HepG2 (cell line): ENCODE results near the gene CALY. TPM values are rescaled to one million over a fixed set of nuclear protein-coding genes. Genes with fewer than 3 reads are reported as not detected.

Experiments
- ATAC-seq: fragments of 200-7000 bp; cut with Tn5 transposase; 3 replicates; pipeline ENCODE4 v1.9.1; 2020; ENCODE audit warnings: mild to moderate bottlenecking, moderate library complexity
- BruUV-seq: library from RNA; stranded (reverse); fragments of 400-500 nt; replicated peaks from 2 replicates; lab custom pipeline; 2021; lab: Mats Ljungman, UMichigan
- CTCF ChIA-PET: fragments of 300-600 bp; formaldehyde crosslinking; extraction: SDS; loops from one replicate; lab custom pipeline; 2021; ENCODE audit warnings: low total read pairs, inconsistent platforms, low intra/inter-chr PET ratio; lab: Yijun Ruan, JAX
- POLR2A ChIA-PET: fragments of 350-600 bp; sonication (Branson Sonifier 250); formaldehyde crosslinking; loops from one replicate; lab custom pipeline; 2020; ENCODE audit warnings: antibody characterized with exemption, inconsistent platforms; lab: Yijun Ruan, JAX
- DNase-seq: peaks from one replicate; pipeline ENCODE4 v3.0.0-alpha.2; 2015; ENCODE audit warnings: low spot score
- FAIRE-seq: peaks from 3 replicates; lab custom pipeline; 2011; peaks lifted over from hg19 to GRCh38; lab: Jason Lieb, UNC
- H2AFZ ChIP-seq: one replicate; pipeline ENCODE4 v1.6.1; 2011; ENCODE audit warnings: low read length, inconsistent platforms
- H3K27ac ChIP-seq: fragments of 300-600 bp; 3 replicates; pipeline ENCODE4 v1.8.0; 2011; ENCODE audit warnings: mixed run types, mild to moderate bottlenecking, mixed read lengths, low read length, inconsistent platforms; ENCODE audit not compliant: insufficient read depth; ENCODE audit errors: extremely low read length
- H3K27me3 ChIP-seq, 2 experiments: fragments of 200-600 bp in 1 of 2; 2 replicates in 1 of 2; 3 replicates in 1 of 2; pipeline versions ENCODE4 v1.6.0 to v1.8.0; 2011; ENCODE audit warnings: low read length in 2 of 2, mild to moderate bottlenecking in 2 of 2, moderate library complexity in 2 of 2, inconsistent platforms in 1 of 2; ENCODE audit not compliant: insufficient read depth in 2 of 2, control insufficient read depth in 1 of 2
- H3K36me3 ChIP-seq, 2 experiments: fragments of 200-600 bp in 1 of 2; replicated peaks in 1 of 2; 2 replicates in 1 of 2; 3 replicates in 1 of 2; pipeline versions ENCODE4 v1.5.1 to v1.8.0; 2011; ENCODE audit warnings: low read length in 2 of 2, inconsistent platforms in 1 of 2; ENCODE audit not compliant: insufficient read depth in 2 of 2, control insufficient read depth in 1 of 2
- H3K4me1 ChIP-seq: 2 replicates; pipeline ENCODE4 v1.5.1; 2012; ENCODE audit warnings: low read length, inconsistent platforms; ENCODE audit not compliant: insufficient read depth
- H3K4me2 ChIP-seq: 2 replicates; pipeline ENCODE4 v1.6.0; 2011; ENCODE audit warnings: low read depth, low read length, inconsistent platforms
- H3K4me3 ChIP-seq, 3 experiments: fragments of 200-600 bp in 1 of 3; sonication (generic), shearing (Covaris generic) in 1 of 3; replicated peaks in 1 of 3; 2 replicates each; pipeline ENCODE4 v1.5.1; 2011 to 2016; ENCODE audit warnings: low read length in 3 of 3, inconsistent platforms in 2 of 3, low read depth in 2 of 3, mild to moderate bottlenecking in 2 of 3, control low read depth in 1 of 3, mixed read lengths in 1 of 3; ENCODE audit not compliant: insufficient read depth in 1 of 3
- H3K79me2 ChIP-seq: one replicate; pipeline ENCODE4 v1.6.1; 2011; ENCODE audit warnings: low read length, inconsistent platforms; ENCODE audit not compliant: insufficient read depth
- H3K9ac ChIP-seq: 2 replicates; pipeline ENCODE4 v1.6.0; 2011; ENCODE audit warnings: mild to moderate bottlenecking, low read depth, low read length, inconsistent platforms; ENCODE audit not compliant: insufficient read depth
- H3K9me3 ChIP-seq: 2 replicates; pipeline ENCODE4 v1.5.1; 2012; ENCODE audit warnings: mild to moderate bottlenecking, low read length
- H4K20me1 ChIP-seq: 2 replicates; pipeline ENCODE4 v1.6.0; 2011; ENCODE audit warnings: inconsistent platforms, mild to moderate bottlenecking, low read length, moderate library complexity; ENCODE audit not compliant: insufficient read depth
- GABPB1 ChIP-seq: IDR thresholded peaks from 2 replicates; pipeline ENCODE4 v1.6.1; 2016; ENCODE audit warnings: mild to moderate bottlenecking, missing genetic modification reagents, moderate library complexity, missing compliant biosample characterization
- GLI4 ChIP-seq: sonication (generic); formaldehyde crosslinking; IDR thresholded peaks from 2 replicates; pipeline ENCODE4 v1.5.1; 2020; ENCODE audit warnings: missing genetic modification reagents, mild to moderate bottlenecking, moderate library complexity, borderline replicate concordance
- KAT2B ChIP-seq: fragments of 150-350 bp; IDR thresholded peaks from 2 replicates; pipeline ENCODE4 v1.6.1; 2014; ENCODE audit warnings: low read depth, low read length, borderline replicate concordance
- MXD1 ChIP-seq: sonication (generic); formaldehyde crosslinking; IDR thresholded peaks from 2 replicates; pipeline ENCODE4 v1.4.0; 2020; ENCODE audit warnings: mild to moderate bottlenecking, missing genetic modification reagents
- PPARG ChIP-seq: conservative IDR thresholded peaks from 2 replicates; pipeline ENCODE4 v1.6.1; 2016; ENCODE audit warnings: missing biosample characterization, missing genetic modification reagents
- RCOR2 ChIP-seq: IDR thresholded peaks from 2 replicates; pipeline ENCODE4 v1.6.1; 2016; ENCODE audit warnings: missing biosample characterization, missing genetic modification reagents
- RNF219 ChIP-seq: sonication (generic); formaldehyde crosslinking; IDR thresholded peaks from 2 replicates; pipeline ENCODE4 v1.5.0; 2020; ENCODE audit warnings: mild to moderate bottlenecking, missing genetic modification reagents
- SIN3B ChIP-seq: fragments of 150-350 bp; IDR thresholded peaks from 2 replicates; pipeline ENCODE4 v1.6.1; 2014; ENCODE audit warnings: low read length
- ZBTB1 ChIP-seq: sonication (generic); formaldehyde crosslinking; IDR thresholded peaks from 2 replicates; pipeline ENCODE4 v1.4.0; 2020; ENCODE audit warnings: missing genetic modification reagents, borderline replicate concordance
- ZNF121 ChIP-seq: sonication (generic); formaldehyde crosslinking; IDR thresholded peaks from 2 replicates; pipeline ENCODE4 v1.5.0; 2020; ENCODE audit warnings: mild to moderate bottlenecking, missing genetic modification reagents
- ZNF619 ChIP-seq: sonication (generic); formaldehyde crosslinking; IDR thresholded peaks from 2 replicates; pipeline ENCODE4 v1.4.0; 2020; ENCODE audit warnings: mild to moderate bottlenecking, missing genetic modification reagents
- ZNF629 ChIP-seq: sonication (generic); formaldehyde crosslinking; conservative IDR thresholded peaks from 2 replicates; pipeline ENCODE4 v1.5.0; 2020; ENCODE audit warnings: missing genetic modification reagents
- ZNF761 ChIP-seq: sonication (generic); formaldehyde crosslinking; conservative IDR thresholded peaks from 2 replicates; pipeline ENCODE4 v1.4.0; 2020; ENCODE audit warnings: mild to moderate bottlenecking, missing genetic modification reagents
- ZNF770 ChIP-seq: sonication (generic); formaldehyde crosslinking; IDR thresholded peaks from 2 replicates; pipeline ENCODE4 v1.5.0; 2020; ENCODE audit warnings: mild to moderate bottlenecking, missing genetic modification reagents
- WGBS: methylation state at CpG from one replicate; pipeline ENCODE4 v1.1.6; 2017; ENCODE audit warnings: low lambda C conversion rate; 5-methylcytosine and 5-hydroxymethylcytosine counted together
- in situ Hi-C: cut with HindIII; loops from 2 replicates; pipeline ENCODE4 v1.10.0; 2017; ENCODE audit warnings: low pct_unique_long_range_greater_than_20kb; ENCODE audit not compliant: extremely low pct_ligation_motif_present
- intact Hi-C: fragments of 100-400 bp; cut with micrococcal nuclease; formaldehyde crosslinking; loops from one replicate; pipeline ENCODE4 v1.10.0; 2022; ENCODE audit not compliant: unreplicated experiment
- polyA plus RNA-seq, 8 experiments: library from polyadenylated mRNA; depleted of rRNA in 3 of 8; stranded (reverse) in 7 of 8; unstranded in 1 of 8; fragments of >200 nt; fragmentation: Illumina TruSeq in 4 of 8; extraction: Trizol in 4 of 8; gene quantifications; 2 replicates each; pipeline versions ENCODE4 v1.2.1 to v1.2.3, GENCODE V29; 2011 to 2016; ENCODE audit warnings: low read depth in 4 of 8, missing spikeins in 1 of 8, mixed read lengths in 1 of 8; ENCODE audit not compliant: insufficient read depth in 1 of 8
- total RNA-seq, 5 experiments: library from RNA; depleted of rRNA; stranded (reverse); fragments of >200 nt; fragmentation: Illumina TruSeq; extraction: Trizol; gene quantifications; 2 replicates each; pipeline ENCODE4 v1.2.3, GENCODE V29; 2016; ENCODE audit warnings: low read depth in 1 of 5

Gene CALY
- total and polyA plus RNA-seq, 2 of the 13 experiments (the other 11 are each of a cell fraction or from before 2014, with no cell fraction given): 0.08 TPM; not detected in 1

- Histone ChIP-seq H3K9ac (no peak overlapping the region), H3K4me2 (no peak overlapping the region), H3K79me2 (no peaks in the 10 kb centered on the region), H3K27me3 (no peaks in the 10 kb centered on the region; a peak in 1 of 5 replicates), H4K20me1 (no peaks in the 10 kb centered on the region), H3K36me3 (no peaks in the 10 kb centered on the region), H3K9me3 (no peaks in the 10 kb centered on the region), H3K4me1 (peaks cover 7% of the 10 kb centered on the region), H3K4me3 (no peak overlapping the region), H3K27ac (no peak overlapping the region), H2AFZ (no peak overlapping the region)
- DNase-seq (no peak), FAIRE-seq (no peak), ATAC-seq (no peak)
- ChIA-PET POLR2A (interaction anchor here (1.0 to 1.3 kb wide), 2 partner anchors 10 to 26 kb away, joined by 3 to 4 read pairs; partner anchors contain the start of gene MTG1), CTCF (no interaction called here)
- no peak for TF ChIP-seq RCOR2
- 0 out of 2 replicates have a peak, but pooled peaks have one; percentile 19 for TF ChIP-seq ZNF770 (CRISPR knock-in tag)
- TF ChIP-seq ZBTB1: no peak
- TF ChIP-seq ZNF121 (CRISPR knock-in tag): peak; percentile 69
- intact Hi-C loops (no loop called here), in situ Hi-C loops (no loop called here)
- 87% methylated on average over 4 of the region's 4 CpGs for WGBS
- BruUV-seq: no TSS peak
Measured at GRCh38 chr10:133383551-133383950, 46.9 kb upstream of the CALY start.

GRCh38 chr10:133381036-133381435 lies 44.3 kb upstream of the CALY start:
- Histone ChIP-seq H3K9me3 (no peaks in the 10 kb centered on the region), H3K4me2 (no peak overlapping the region)
- POLR2A ChIA-PET: interaction anchor here (0.7 to 4.5 kb wide), 2 partner anchors 14 to 21 kb away, joined by 3 to 21 read pairs; partner anchors contain the start of gene MTG1
- ATAC-seq: no peak
- TF ChIP-seq SIN3B (no peak), RNF219 (CRISPR knock-in tag) (no peak), ZNF761 (no peak), ZNF629 (CRISPR knock-in tag) (no peak), GABPB1 (no peak), KAT2B (no peak), MXD1 (CRISPR knock-in tag) (no peak), GLI4 (no peak), ZNF619 (CRISPR knock-in tag) (no peak), PPARG (CRISPR knock-in tag) (no peak)
- TF ChIP-seq, all 625 proteins: peak for 0
- H3K36me3 ChIP-seq: no peaks in the 10 kb centered on the region
- H3K4me1 ChIP-seq: peaks cover 21% of the 10 kb centered on the region
- peaks cover 0 to 3% of the 10 kb centered on the region in 2 experiments; a peak in 2 of 5 replicates for H3K27me3 ChIP-seq
- no peak for FAIRE-seq
- DNase-seq: no peak
- in situ Hi-C loops: no loop called here
- no peak overlapping the region for H3K9ac ChIP-seq
- H3K27ac ChIP-seq: no peak overlapping the region
- CTCF ChIA-PET: no interaction called here
- no peak overlapping the region for H2AFZ ChIP-seq
- H4K20me1 ChIP-seq: no peaks in the 10 kb centered on the region
- 86% methylated on average over 4 of the region's 8 CpGs for WGBS
- H3K79me2 ChIP-seq: no peaks in the 10 kb centered on the region
- no peak overlapping the region for H3K4me3 ChIP-seq
- intact Hi-C loops: no loop called here
- BruUV-seq: no TSS peak
